SK-N-SH (cell line): ENCODE results near the gene MYO18A.

Experiments
- EZH2phosphoT487 ChIP-seq: fragments of 200-600 bp; sonication (generic); IDR thresholded peaks from 2 replicates; pipeline ENCODE4 v1.6.1; 2017; ENCODE audit warnings: low read depth, mixed run types, mild to moderate bottlenecking, antibody characterized with exemption, moderate library complexity, borderline replicate concordance
- FOXM1 ChIP-seq: IDR thresholded peaks from 2 replicates; pipeline ENCODE4 v1.4.0; 2012; ENCODE audit warnings: low read depth, mild to moderate bottlenecking
- GABPA ChIP-seq: IDR thresholded peaks from 2 replicates; pipeline ENCODE4 v1.4.0; 2012; ENCODE audit warnings: low read depth, mild to moderate bottlenecking
- SIN3A ChIP-seq: IDR thresholded peaks from 2 replicates; pipeline ENCODE4 v1.6.1; 2012; ENCODE audit warnings: low read depth, mild to moderate bottlenecking, low read length, moderate library complexity, borderline replicate concordance
- TF ChIP-seq, protein P1 (sequence below): fragments of 200-600 bp; sonication (generic); IDR thresholded peaks from 2 replicates; pipeline ENCODE4 v1.6.1; 2017; ENCODE audit warnings: antibody characterized with exemption, mild to moderate bottlenecking, moderate library complexity
- TF ChIP-seq, protein P2 (sequence below): IDR thresholded peaks from 2 replicates; pipeline ENCODE4; 2012
- TF ChIP-seq, protein P3 (sequence below): fragments of 150-350 bp; IDR thresholded peaks from 2 replicates; pipeline ENCODE4 v1.6.1; 2017; ENCODE audit warnings: antibody characterized with exemption, low read length, low read depth, borderline replicate concordance
- TF ChIP-seq, protein P4 (sequence below): IDR thresholded peaks from 2 replicates; pipeline ENCODE4 v1.6.1; 2012; ENCODE audit warnings: mild to moderate bottlenecking, low read depth, low read length, moderate library complexity

DNA sequence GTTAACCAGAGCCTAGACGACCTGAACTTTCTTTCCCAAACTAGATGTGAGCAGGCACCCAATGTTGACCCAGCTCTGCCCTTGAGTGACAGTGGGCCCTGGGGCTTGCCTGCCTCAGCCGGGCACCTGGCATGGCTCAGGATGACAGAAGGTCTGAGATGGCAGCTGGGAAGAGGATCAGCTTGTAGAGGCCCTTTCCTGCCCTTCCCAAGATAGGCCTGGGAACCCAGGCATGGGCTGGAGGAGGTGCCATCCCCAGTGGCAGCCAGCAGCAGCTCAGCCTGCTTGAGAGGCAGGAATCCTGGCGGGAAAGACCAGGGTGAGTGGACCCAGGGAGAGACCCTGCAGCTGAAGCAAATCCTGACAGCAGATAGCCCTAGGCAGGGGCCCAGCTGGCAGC, 78.2 kb downstream of the MYO18A start:
- TF ChIP-seq, protein P1, sequence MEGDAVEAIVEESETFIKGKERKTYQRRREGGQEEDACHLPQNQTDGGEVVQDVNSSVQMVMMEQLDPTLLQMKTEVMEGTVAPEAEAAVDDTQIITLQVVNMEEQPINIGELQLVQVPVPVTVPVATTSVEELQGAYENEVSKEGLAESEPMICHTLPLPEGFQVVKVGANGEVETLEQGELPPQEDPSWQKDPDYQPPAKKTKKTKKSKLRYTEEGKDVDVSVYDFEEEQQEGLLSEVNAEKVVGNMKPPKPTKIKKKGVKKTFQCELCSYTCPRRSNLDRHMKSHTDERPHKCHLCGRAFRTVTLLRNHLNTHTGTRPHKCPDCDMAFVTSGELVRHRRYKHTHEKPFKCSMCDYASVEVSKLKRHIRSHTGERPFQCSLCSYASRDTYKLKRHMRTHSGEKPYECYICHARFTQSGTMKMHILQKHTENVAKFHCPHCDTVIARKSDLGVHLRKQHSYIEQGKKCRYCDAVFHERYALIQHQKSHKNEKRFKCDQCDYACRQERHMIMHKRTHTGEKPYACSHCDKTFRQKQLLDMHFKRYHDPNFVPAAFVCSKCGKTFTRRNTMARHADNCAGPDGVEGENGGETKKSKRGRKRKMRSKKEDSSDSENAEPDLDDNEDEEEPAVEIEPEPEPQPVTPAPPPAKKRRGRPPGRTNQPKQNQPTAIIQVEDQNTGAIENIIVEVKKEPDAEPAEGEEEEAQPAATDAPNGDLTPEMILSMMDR, result no peak
- TF ChIP-seq FOXM1, result no peak
- TF ChIP-seq SIN3A, result no peak
- no peak for TF ChIP-seq EZH2phosphoT487
- TF ChIP-seq, protein P2, sequence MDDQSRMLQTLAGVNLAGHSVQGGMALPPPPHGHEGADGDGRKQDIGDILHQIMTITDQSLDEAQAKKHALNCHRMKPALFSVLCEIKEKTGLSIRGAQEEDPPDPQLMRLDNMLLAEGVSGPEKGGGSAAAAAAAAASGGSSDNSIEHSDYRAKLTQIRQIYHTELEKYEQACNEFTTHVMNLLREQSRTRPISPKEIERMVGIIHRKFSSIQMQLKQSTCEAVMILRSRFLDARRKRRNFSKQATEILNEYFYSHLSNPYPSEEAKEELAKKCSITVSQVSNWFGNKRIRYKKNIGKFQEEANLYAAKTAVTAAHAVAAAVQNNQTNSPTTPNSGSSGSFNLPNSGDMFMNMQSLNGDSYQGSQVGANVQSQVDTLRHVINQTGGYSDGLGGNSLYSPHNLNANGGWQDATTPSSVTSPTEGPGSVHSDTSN, result no peak
- TF ChIP-seq, protein P3, sequence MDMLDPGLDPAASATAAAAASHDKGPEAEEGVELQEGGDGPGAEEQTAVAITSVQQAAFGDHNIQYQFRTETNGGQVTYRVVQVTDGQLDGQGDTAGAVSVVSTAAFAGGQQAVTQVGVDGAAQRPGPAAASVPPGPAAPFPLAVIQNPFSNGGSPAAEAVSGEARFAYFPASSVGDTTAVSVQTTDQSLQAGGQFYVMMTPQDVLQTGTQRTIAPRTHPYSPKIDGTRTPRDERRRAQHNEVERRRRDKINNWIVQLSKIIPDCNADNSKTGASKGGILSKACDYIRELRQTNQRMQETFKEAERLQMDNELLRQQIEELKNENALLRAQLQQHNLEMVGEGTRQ, result no peak
- TF ChIP-seq, protein P4, sequence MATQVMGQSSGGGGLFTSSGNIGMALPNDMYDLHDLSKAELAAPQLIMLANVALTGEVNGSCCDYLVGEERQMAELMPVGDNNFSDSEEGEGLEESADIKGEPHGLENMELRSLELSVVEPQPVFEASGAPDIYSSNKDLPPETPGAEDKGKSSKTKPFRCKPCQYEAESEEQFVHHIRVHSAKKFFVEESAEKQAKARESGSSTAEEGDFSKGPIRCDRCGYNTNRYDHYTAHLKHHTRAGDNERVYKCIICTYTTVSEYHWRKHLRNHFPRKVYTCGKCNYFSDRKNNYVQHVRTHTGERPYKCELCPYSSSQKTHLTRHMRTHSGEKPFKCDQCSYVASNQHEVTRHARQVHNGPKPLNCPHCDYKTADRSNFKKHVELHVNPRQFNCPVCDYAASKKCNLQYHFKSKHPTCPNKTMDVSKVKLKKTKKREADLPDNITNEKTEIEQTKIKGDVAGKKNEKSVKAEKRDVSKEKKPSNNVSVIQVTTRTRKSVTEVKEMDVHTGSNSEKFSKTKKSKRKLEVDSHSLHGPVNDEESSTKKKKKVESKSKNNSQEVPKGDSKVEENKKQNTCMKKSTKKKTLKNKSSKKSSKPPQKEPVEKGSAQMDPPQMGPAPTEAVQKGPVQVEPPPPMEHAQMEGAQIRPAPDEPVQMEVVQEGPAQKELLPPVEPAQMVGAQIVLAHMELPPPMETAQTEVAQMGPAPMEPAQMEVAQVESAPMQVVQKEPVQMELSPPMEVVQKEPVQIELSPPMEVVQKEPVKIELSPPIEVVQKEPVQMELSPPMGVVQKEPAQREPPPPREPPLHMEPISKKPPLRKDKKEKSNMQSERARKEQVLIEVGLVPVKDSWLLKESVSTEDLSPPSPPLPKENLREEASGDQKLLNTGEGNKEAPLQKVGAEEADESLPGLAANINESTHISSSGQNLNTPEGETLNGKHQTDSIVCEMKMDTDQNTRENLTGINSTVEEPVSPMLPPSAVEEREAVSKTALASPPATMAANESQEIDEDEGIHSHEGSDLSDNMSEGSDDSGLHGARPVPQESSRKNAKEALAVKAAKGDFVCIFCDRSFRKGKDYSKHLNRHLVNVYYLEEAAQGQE, result no peak
- TF ChIP-seq GABPA, result no peak
